Adipocyte (in vitro differentiated cells): ENCODE results near the gene STON2.

Experiments
- DNase-seq: peaks from one replicate; pipeline ENCODE4 v3.0.0-alpha.2; 2015; ENCODE audit warnings: low read depth
- H3K27me3 ChIP-seq: replicated peaks from 2 replicates; pipeline ENCODE4 v1.7.0; 2013; ENCODE audit warnings: mild to moderate bottlenecking, low read length, moderate library complexity; ENCODE audit not compliant: control insufficient read depth, insufficient read depth
- H3K36me3 ChIP-seq: 2 replicates; pipeline ENCODE4 v1.7.0; 2013; ENCODE audit warnings: low read length, mild to moderate bottlenecking, moderate library complexity; ENCODE audit not compliant: control insufficient read depth, insufficient read depth, severe bottlenecking
- H3K4me1 ChIP-seq: 2 replicates; pipeline ENCODE4 v1.7.0; 2013; ENCODE audit warnings: mild to moderate bottlenecking, low read length, moderate library complexity; ENCODE audit not compliant: control insufficient read depth, insufficient read depth
- H3K4me3 ChIP-seq: 2 replicates; pipeline ENCODE4 v1.7.0; 2013; ENCODE audit warnings: mild to moderate bottlenecking, low read length, moderate library complexity
- H3K9ac ChIP-seq: 2 replicates; pipeline ENCODE4 v1.7.0; 2013; ENCODE audit warnings: mild to moderate bottlenecking, low read length, moderate library complexity
- H3K9me3 ChIP-seq: 2 replicates; pipeline ENCODE4 v1.7.0; 2013; ENCODE audit warnings: mild to moderate bottlenecking, low read length, moderate library complexity; ENCODE audit not compliant: control insufficient read depth

STON2 gene

GRCh38 chr14:81344481-81345160 lies 55.5 kb downstream of the STON2 start:
- Histone ChIP-seq H3K4me3 (no peak overlapping the region), H3K9me3 (no peaks in the 10 kb centered on the region), H3K9ac (no peak overlapping the region), H3K4me1 (peaks cover 7% of the 10 kb centered on the region), H3K36me3 (no peaks in the 10 kb centered on the region), H3K27me3 (no peaks in the 10 kb centered on the region)
- DNase-seq = no peak

- no peak for DNase-seq
- H3K9ac ChIP-seq = no peak overlapping the region
- H3K4me1 ChIP-seq = peaks cover 7% of the 10 kb centered on the region
- H3K9me3 ChIP-seq = no peaks in the 10 kb centered on the region
- no peaks in the 10 kb centered on the region for H3K36me3 ChIP-seq
- H3K4me3 ChIP-seq = no peak overlapping the region
- H3K27me3 ChIP-seq = no peaks in the 10 kb centered on the region
Measured at GRCh38 chr14:81343701-81344100, 56.4 kb downstream of the STON2 start.

- H3K36me3 ChIP-seq = no peaks in the 10 kb centered on the region
Measured at GRCh38 chr14:81342850-81343580, 57.1 kb downstream of the STON2 start.

GRCh38 chr14:81341781-81342180 lies 58.3 kb downstream of the STON2 start:
- no peak overlapping the region for H3K4me3 ChIP-seq
- DNase-seq = no peak
- H3K36me3 ChIP-seq = no peaks in the 10 kb centered on the region
- peaks cover 7% of the 10 kb centered on the region for H3K4me1 ChIP-seq
- H3K9ac ChIP-seq = no peak overlapping the region
- no peaks in the 10 kb centered on the region for H3K27me3 ChIP-seq
- H3K9me3 ChIP-seq = no peaks in the 10 kb centered on the region

More at GRCh38 chr14:81342850-81343580, 57.1 kb downstream of the STON2 start:
- H3K9me3 ChIP-seq = no peaks in the 10 kb centered on the region
- DNase-seq = no peak
- no peaks in the 10 kb centered on the region for H3K27me3 ChIP-seq
- H3K9ac ChIP-seq = no peak overlapping the region
- H3K4me1 ChIP-seq = peaks cover 7% of the 10 kb centered on the region
- H3K4me3 ChIP-seq = no peak overlapping the region

GRCh38 chr14:81341370-81341769 lies 58.8 kb downstream of the STON2 start:
- no peak overlapping the region for H3K4me3 ChIP-seq
- DNase-seq = no peak
- no peaks in the 10 kb centered on the region for H3K9me3 ChIP-seq
- H3K27me3 ChIP-seq = no peaks in the 10 kb centered on the region
- H3K9ac ChIP-seq = no peak overlapping the region
- H3K36me3 ChIP-seq = no peaks in the 10 kb centered on the region
- peaks cover 7% of the 10 kb centered on the region for H3K4me1 ChIP-seq

- DNase-seq = no peak
- Histone ChIP-seq H3K9ac (no peak overlapping the region), H3K36me3 (no peaks in the 10 kb centered on the region), H3K27me3 (no peaks in the 10 kb centered on the region), H3K9me3 (no peaks in the 10 kb centered on the region), H3K4me1 (peaks cover 7% of the 10 kb centered on the region), H3K4me3 (no peak overlapping the region)
Measured at GRCh38 chr14:81340201-81340600, 59.9 kb downstream of the STON2 start.

- DNase-seq = no peak
- Histone ChIP-seq H3K9me3 (no peaks in the 10 kb centered on the region), H3K9ac (no peak overlapping the region), H3K4me3 (no peak overlapping the region), H3K4me1 (no peaks in the 10 kb centered on the region), H3K36me3 (no peaks in the 10 kb centered on the region), H3K27me3 (no peaks in the 10 kb centered on the region)
Measured at GRCh38 chr14:81337073-81337472, 63.1 kb downstream of the STON2 start.

- no peaks in the 10 kb centered on the region for H3K9me3 ChIP-seq
- H3K27me3 ChIP-seq = no peaks in the 10 kb centered on the region
- no peak for DNase-seq
- no peak overlapping the region for H3K4me3 ChIP-seq
- H3K4me1 ChIP-seq = no peaks in the 10 kb centered on the region
- no peak overlapping the region for H3K9ac ChIP-seq
- H3K36me3 ChIP-seq = no peaks in the 10 kb centered on the region
Measured at GRCh38 chr14:81336009-81336408, 64.1 kb downstream of the STON2 start.

- no peaks in the 10 kb centered on the region for H3K4me1 ChIP-seq
- no peak overlapping the region for H3K9ac ChIP-seq
- H3K4me3 ChIP-seq = no peak overlapping the region
- H3K9me3 ChIP-seq = no peaks in the 10 kb centered on the region
- no peaks in the 10 kb centered on the region for H3K27me3 ChIP-seq
- H3K36me3 ChIP-seq = no peaks in the 10 kb centered on the region
- DNase-seq = no peak
Measured at GRCh38 chr14:81332725-81333124, 67.4 kb downstream of the STON2 start.

GRCh38 chr14:81331229-81332021 lies 68.7 kb downstream of the STON2 start:
- Histone ChIP-seq H3K4me1 (no peaks in the 10 kb centered on the region), H3K27me3 (no peaks in the 10 kb centered on the region), H3K4me3 (no peak overlapping the region), H3K36me3 (no peaks in the 10 kb centered on the region), H3K9me3 (no peaks in the 10 kb centered on the region), H3K9ac (no peak overlapping the region)
- DNase-seq = no peak

GRCh38 chr14:81330619-81331122 lies 69.5 kb downstream of the STON2 start:
- H3K36me3 ChIP-seq = no peaks in the 10 kb centered on the region
- no peak for DNase-seq
- H3K4me1 ChIP-seq = no peaks in the 10 kb centered on the region
- no peak overlapping the region for H3K4me3 ChIP-seq
- H3K27me3 ChIP-seq = no peaks in the 10 kb centered on the region
- no peaks in the 10 kb centered on the region for H3K9me3 ChIP-seq
- no peak overlapping the region for H3K9ac ChIP-seq
